Measurements from ENCODE around the gene DNMT3L. TPM values are rescaled to one million over a fixed set of nuclear protein-coding genes. Genes with fewer than 3 reads are reported as not detected.

DNMT3L gene
- total and polyA plus RNA-seq, 4 donors: 0.18 to 0.99 (median 0.25) TPM; not detected in 1

GRCh38 chr21:44291078-44291935 is 29.6 kb upstream of the DNMT3L start:
- TF ChIP-seq HNF4G (IDR thresholded peaks at IDR 0.05) (no peak), RAD21 (IDR thresholded peaks at IDR 0.05) (no peak), EGR1 (IDR thresholded peaks at IDR 0.05; ENCODE audit: low read depth in 2 of 2) (no peak), REST (IDR thresholded peaks at IDR 0.05) (no peak), FOXA1 (IDR thresholded peaks at IDR 0.05) (no peak)
- Histone ChIP-seq H3K4me1 (ENCODE audit: control insufficient read depth in 4 of 4, insufficient read depth in 4 of 4, low read length in 3 of 4) (no peaks in the 10 kb centered on the region), H3K36me3 (ENCODE audit: control insufficient read depth in 4 of 4, insufficient read depth in 3 of 4, low read depth in 1 of 4, low read length in 3 of 4) (no peaks in the 10 kb centered on the region), H3K27ac (ENCODE audit: low read depth in 1 of 2, low read length in 2 of 2) (no peak overlapping the region), H3K9ac (ENCODE audit: low read depth in 1 of 2, low read length in 2 of 2) (no peak overlapping the region), H3K9me3 (ENCODE audit: control insufficient read depth in 4 of 4, low read length in 3 of 4) (no peaks in the 10 kb centered on the region), H3K27me3 (ENCODE audit: control insufficient read depth in 4 of 4, insufficient read depth in 4 of 4, low read length in 3 of 4) (no peaks in the 10 kb centered on the region), H3K4me3 (ENCODE audit: low read depth in 1 of 3, low read length in 3 of 3) (no peak overlapping the region)
- WGBS: 86% methylated on average over 33 of the region's 33 CpGs
- no peak for DNase-seq (ENCODE audit: low spot score)

GRCh38 chr21:44290327-44291077 is 28.8 kb upstream of the DNMT3L start:
- Histone ChIP-seq H3K27me3 (ENCODE audit: control insufficient read depth in 4 of 4, insufficient read depth in 4 of 4, low read length in 3 of 4) (no peaks in the 10 kb centered on the region), H3K9ac (ENCODE audit: low read depth in 1 of 2, low read length in 2 of 2) (no peak overlapping the region), H3K4me1 (ENCODE audit: control insufficient read depth in 4 of 4, insufficient read depth in 4 of 4, low read length in 3 of 4) (no peaks in the 10 kb centered on the region), H3K27ac (ENCODE audit: low read depth in 1 of 2, low read length in 2 of 2) (no peak overlapping the region), H3K9me3 (ENCODE audit: control insufficient read depth in 4 of 4, low read length in 3 of 4) (no peaks in the 10 kb centered on the region), H3K4me3 (ENCODE audit: low read depth in 1 of 3, low read length in 3 of 3) (no peak overlapping the region), H3K36me3 (ENCODE audit: control insufficient read depth in 4 of 4, insufficient read depth in 3 of 4, low read depth in 1 of 4, low read length in 3 of 4) (no peaks in the 10 kb centered on the region)
- no peak for DNase-seq (ENCODE audit: low spot score)
- no peak for TF ChIP-seq ZBTB33 (IDR thresholded peaks at IDR 0.05)
- no peak for TF ChIP-seq FOXA2 (IDR thresholded peaks at IDR 0.05)
- no peak for TF ChIP-seq EGR1 (IDR thresholded peaks at IDR 0.05; ENCODE audit: low read depth in 2 of 2)
- TF ChIP-seq JUND (IDR thresholded peaks at IDR 0.05): no peak
- no peak for TF ChIP-seq REST (IDR thresholded peaks at IDR 0.05)
- WGBS: 89% methylated on average over 16 of the region's 16 CpGs

Data from liver (tissue), 9 donors.